Ecto neural progenitor cell (in vitro differentiated cells): ENCODE measurements around the gene ACHE.

Source experiments
- DNase-seq: peaks from one replicate; pipeline ENCODE4 v3.0.0-alpha.2; 2018; ENCODE audit warnings: low spot score

ACHE gene

GRCh38 chr7:100884736-100885439 lies 10.8 kb downstream of the ACHE start:
- DNase-seq: no peak

- no peak for DNase-seq
These were observed 12.7 kb downstream of the ACHE start for GRCh38 chr7:100882785-100883526.

- DNase-seq: no peak
These were observed 13.5 kb downstream of the ACHE start for GRCh38 chr7:100882201-100882600.

- no peak for DNase-seq
These were observed 14.6 kb downstream of the ACHE start for GRCh38 chr7:100881136-100881535.

GRCh38 chr7:100880645-100881044 lies 15.0 kb downstream of the ACHE start:
- DNase-seq: no peak

- no peak for DNase-seq
These were observed 15.9 kb downstream of the ACHE start for GRCh38 chr7:100879685-100880261.

GRCh38 chr7:100878685-100879084 lies 17.0 kb downstream of the ACHE start:
- DNase-seq: no peak

- DNase-seq: no peak
These were observed 17.7 kb downstream of the ACHE start for GRCh38 chr7:100878013-100878412.

- DNase-seq: no peak
These were observed 20.3 kb downstream of the ACHE start for GRCh38 chr7:100875356-100875751.

- DNase-seq: peak; percentile 98
These were observed 20.9 kb downstream of the ACHE start, which contains the start of gene SRRT for GRCh38 chr7:100874577-100875355. TSS of gene SRRT (plus strand) at chr7:100875103. CDS start at chr7:100875591, 488 bp downstream.

- DNase-seq: no peak
These were observed 21.4 kb downstream of the ACHE start for GRCh38 chr7:100874300-100874576.

GRCh38 chr7:100873599-100874299 lies 21.9 kb downstream of the ACHE start:
- DNase-seq: no peak

- DNase-seq: peak; percentile 58
These were observed 27.8 kb downstream of the ACHE start for GRCh38 chr7:100867776-100868485.

- peak; percentile 83 for DNase-seq
These were observed 28.5 kb downstream of the ACHE start, which contains the start of gene TRIP6 for GRCh38 chr7:100867040-100867775. TSS of gene TRIP6 (plus strand) at chr7:100867387. CDS start at chr7:100867498, 111 bp downstream.

GRCh38 chr7:100866729-100867039 lies 29.0 kb downstream of the ACHE start:
- DNase-seq: no peak

- no peak for DNase-seq
These were observed 29.6 kb downstream of the ACHE start for GRCh38 chr7:100865938-100866728.

- DNase-seq: no peak
These were observed 30.2 kb downstream of the ACHE start for GRCh38 chr7:100865372-100865911.

GRCh38 chr7:100864263-100864845 lies 31.3 kb downstream of the ACHE start:
- DNase-seq: no peak

GRCh38 chr7:100863406-100863950 lies 32.2 kb downstream of the ACHE start:
- DNase-seq: no peak
